ENCODE results near the gene PMIS2.

Gene PMIS2

DNA sequence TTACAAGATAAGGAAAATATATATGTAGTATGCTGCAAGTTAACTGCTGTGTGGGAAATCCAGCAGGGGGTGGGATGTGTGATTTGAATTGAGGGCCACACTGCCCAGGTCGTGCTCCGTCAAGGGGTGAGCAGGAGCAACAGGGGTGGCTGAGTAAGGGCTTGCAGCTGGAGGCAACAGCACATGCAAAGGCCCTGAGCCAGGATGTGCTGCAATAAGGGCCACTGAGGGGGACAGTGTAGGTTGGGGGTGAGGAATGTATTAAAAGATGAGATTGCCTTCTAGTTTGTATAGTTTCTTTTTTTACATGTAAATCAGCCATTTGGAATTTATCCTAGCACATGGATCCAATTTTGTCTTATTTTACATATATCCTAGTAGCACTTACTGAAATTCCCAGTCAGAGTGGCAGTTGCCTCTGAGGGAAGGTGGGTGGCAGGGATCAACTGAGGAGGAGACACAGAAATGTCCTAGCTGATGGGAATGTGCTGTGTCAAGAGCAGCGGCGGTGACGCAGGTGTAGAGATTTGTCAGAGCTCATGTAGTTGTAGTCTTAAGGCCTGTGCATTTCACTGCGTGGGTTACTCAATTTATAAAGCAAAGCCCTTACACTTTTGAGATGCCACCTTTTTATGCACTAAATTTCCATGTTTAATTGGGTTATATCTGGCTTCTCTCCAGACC, 37.5 kb downstream of the PMIS2 start:
- in situ Hi-C loops (cut with MboI; ENCODE audit: low pct_unique_long_range_greater_than_20kb, low sequenced_read_pairs, unreplicated experiment), result no loop called here
- TF ChIP-seq, protein P1, sequence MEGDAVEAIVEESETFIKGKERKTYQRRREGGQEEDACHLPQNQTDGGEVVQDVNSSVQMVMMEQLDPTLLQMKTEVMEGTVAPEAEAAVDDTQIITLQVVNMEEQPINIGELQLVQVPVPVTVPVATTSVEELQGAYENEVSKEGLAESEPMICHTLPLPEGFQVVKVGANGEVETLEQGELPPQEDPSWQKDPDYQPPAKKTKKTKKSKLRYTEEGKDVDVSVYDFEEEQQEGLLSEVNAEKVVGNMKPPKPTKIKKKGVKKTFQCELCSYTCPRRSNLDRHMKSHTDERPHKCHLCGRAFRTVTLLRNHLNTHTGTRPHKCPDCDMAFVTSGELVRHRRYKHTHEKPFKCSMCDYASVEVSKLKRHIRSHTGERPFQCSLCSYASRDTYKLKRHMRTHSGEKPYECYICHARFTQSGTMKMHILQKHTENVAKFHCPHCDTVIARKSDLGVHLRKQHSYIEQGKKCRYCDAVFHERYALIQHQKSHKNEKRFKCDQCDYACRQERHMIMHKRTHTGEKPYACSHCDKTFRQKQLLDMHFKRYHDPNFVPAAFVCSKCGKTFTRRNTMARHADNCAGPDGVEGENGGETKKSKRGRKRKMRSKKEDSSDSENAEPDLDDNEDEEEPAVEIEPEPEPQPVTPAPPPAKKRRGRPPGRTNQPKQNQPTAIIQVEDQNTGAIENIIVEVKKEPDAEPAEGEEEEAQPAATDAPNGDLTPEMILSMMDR (IDR thresholded peaks at IDR 0.05; ENCODE audit: extremely low read depth, insufficient read depth, missing control alignments), result no peak
- no peak for DNase-seq (ENCODE audit: low spot score)

DNA sequence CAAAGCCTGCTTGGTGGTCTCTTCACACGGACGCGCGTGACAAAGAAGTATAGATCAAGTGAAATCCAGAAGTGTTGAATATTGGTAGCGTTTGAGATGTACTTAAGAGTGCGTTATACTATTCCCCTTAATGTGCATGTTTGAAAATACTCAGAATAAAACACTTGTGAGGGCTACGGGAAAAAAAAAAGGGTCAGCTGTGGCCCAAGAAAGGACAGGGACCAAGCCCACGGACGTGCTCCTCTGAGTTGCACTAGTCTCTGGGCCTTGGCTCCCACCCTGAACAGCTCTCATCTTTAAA, 42.2 kb downstream of the PMIS2 start:
- no peak for DNase-seq (ENCODE audit: low spot score)
- TF ChIP-seq, protein P1 (IDR thresholded peaks at IDR 0.05; ENCODE audit: extremely low read depth, insufficient read depth, missing control alignments), result no peak
- in situ Hi-C loops (cut with MboI; ENCODE audit: low pct_unique_long_range_greater_than_20kb, low sequenced_read_pairs, unreplicated experiment), result no loop called here

DNA sequence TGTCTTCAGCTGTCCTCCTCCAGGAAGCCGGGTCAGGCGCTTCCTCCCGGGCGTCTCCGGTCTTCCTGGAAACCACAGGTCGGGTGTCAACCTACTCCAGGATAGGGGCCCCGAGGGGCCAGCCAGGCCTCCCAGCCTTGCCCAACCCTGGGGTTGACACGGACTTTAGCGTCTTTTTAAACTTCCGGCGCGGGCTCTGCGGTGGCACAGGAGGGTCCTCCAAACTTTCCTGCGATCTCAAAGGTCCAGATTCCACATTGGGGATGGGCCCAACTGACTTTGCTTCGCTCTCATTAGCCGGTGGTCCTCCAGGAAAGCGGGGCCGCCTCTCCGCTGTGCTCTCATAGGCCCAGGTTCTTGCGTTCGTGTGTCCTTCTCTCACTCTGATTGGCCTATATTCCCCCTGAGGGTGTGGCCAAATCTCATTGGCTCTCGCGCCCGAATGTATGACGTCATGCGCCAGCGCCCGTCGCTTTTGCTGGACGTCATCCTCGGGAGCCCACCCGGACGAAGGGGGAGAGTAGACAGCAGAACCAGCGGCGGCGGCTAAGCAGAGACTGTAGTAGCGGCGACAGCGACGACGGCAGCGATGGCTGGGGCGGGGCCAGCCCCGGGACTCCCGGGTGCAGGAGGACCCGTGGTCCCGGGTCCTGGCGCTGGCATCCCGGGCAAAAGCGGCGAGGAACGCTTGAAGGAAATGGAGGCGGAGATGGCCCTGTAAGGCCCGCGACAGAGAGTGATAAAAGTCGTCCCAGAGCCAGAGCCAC, 42.8 kb downstream of the PMIS2 start, which contains the start of gene RBM42:
TSS of gene RBM42 (plus strand) at position 472 of the 767 bp plus-strand sequence. CDS start at position 590, 118 bp downstream.
- in situ Hi-C loops (cut with MboI; ENCODE audit: low pct_unique_long_range_greater_than_20kb, low sequenced_read_pairs, unreplicated experiment), result no loop called here
- DNase-seq (ENCODE audit: low spot score), result peak; percentile 98
- TF ChIP-seq, protein P1 (IDR thresholded peaks at IDR 0.05; ENCODE audit: extremely low read depth, insufficient read depth, missing control alignments), result no peak

DNA sequence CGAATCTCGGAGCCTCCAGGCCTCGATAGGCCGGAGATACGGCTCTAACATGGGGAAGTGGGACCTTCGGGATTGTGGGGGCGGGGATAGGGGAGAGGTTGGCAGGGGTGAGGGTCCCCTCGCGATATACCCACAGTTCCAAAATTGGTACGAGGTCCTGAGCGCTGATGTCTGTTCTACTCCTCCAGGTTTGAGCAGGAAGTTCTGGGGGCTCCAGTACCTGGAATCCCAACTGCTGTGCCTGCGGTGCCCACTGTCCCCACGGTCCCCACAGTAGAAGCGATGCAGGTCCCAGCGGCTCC, 43.3 kb downstream of the PMIS2 start:
- in situ Hi-C loops (cut with MboI; ENCODE audit: low pct_unique_long_range_greater_than_20kb, low sequenced_read_pairs, unreplicated experiment), result no loop called here
- TF ChIP-seq, protein P1 (IDR thresholded peaks at IDR 0.05; ENCODE audit: extremely low read depth, insufficient read depth, missing control alignments), result no peak
- DNase-seq (ENCODE audit: low spot score), result no peak

DNA sequence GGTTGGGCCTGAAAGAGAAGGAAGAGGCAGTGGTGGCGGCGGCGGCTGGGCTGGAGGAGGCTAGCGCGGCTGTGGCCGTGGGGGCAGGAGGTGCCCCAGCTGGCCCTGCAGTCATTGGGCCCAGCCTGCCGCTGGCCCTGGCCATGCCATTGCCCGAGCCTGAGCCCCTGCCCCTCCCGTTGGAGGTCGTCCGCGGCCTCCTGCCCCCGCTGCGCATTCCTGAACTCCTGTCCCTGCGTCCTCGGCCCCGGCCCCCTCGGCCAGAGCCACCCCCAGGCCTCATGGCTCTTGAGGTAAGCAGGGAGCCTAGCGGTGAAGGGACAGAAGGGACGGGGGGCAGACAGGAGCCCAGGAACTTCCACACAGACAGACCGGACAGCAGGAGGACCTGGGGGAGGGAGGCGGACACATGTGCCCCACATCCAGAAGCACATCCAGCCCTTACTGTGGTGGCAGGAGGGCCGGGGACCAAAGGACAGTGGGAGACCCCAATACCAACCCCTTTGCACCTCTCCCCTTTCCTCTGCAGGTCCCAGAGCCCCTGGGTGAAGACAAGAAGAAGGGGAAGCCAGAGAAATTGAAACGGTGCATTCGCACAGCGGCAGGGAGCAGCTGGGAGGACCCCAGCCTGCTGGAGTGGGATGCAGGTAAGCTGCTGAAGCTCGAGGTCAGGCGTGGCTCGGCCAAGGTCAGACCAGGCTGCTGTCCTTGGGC, 47.9 kb downstream of the PMIS2 start:
- in situ Hi-C loops (cut with MboI; ENCODE audit: low pct_unique_long_range_greater_than_20kb, low sequenced_read_pairs, unreplicated experiment), result no loop called here
- TF ChIP-seq, protein P1 (IDR thresholded peaks at IDR 0.05; ENCODE audit: extremely low read depth, insufficient read depth, missing control alignments), result no peak
- no peak for DNase-seq (ENCODE audit: low spot score)

DNA sequence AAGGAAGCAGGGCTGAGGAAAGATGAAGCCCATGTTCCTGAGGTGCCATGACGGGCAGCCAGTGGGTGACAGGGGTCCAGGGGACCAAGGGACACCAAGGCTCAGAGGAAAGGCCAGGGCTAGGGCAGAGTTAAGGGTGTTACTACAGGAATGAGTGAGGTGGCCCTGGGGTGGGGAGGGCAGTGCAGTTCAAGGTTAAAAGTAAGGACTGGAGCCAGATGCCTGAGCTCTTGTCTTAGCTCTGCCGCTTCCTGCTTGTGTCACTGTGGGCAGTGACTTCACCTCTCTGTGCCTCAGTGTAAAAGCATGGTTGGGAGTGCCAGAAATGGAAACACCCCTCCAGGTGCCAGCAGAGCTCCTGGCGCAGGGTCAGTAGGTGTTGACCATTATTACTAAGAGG, 50.7 kb downstream of the PMIS2 start:
- DNase-seq (ENCODE audit: low spot score), result no peak
- in situ Hi-C loops (cut with MboI; ENCODE audit: low pct_unique_long_range_greater_than_20kb, low sequenced_read_pairs, unreplicated experiment), result no loop called here
- TF ChIP-seq, protein P1 (IDR thresholded peaks at IDR 0.05; ENCODE audit: extremely low read depth, insufficient read depth, missing control alignments), result no peak

Data from GM13977 (cell line).